Neural cell (in vitro differentiated cells): ENCODE data around the gene ALOX5. TPM values are rescaled to one million over a fixed set of nuclear protein-coding genes. Genes with fewer than 3 reads are reported as not detected.

Source experiments
- H2AFZ ChIP-seq: fragments of 200-600, 300-800 bp; sonication (generic), shearing (Covaris generic); 2 replicates; pipeline ENCODE4 v1.6.0; 2014; ENCODE audit warnings: low read depth, mild to moderate bottlenecking, antibody characterized with exemption, low read length, moderate library complexity
- H3F3A ChIP-seq: fragments of 200-600 bp; shearing (Covaris generic); 2 replicates; pipeline ENCODE4 v1.6.1; 2016; ENCODE audit warnings: mild to moderate bottlenecking, moderate library complexity, mixed read lengths, antibody characterized with exemption, low read length; ENCODE audit not compliant: insufficient read depth, poor library complexity, severe bottlenecking
- H3K27ac ChIP-seq: fragments of 200-600, 300-800 bp; sonication (generic), shearing (Covaris generic); 2 replicates; pipeline ENCODE4 v1.5.1; 2014; ENCODE audit warnings: mild to moderate bottlenecking, low read length, moderate library complexity
- H3K27me3 ChIP-seq: fragments of 300-800, 200-600 bp; sonication (generic), shearing (Covaris generic); 2 replicates; pipeline ENCODE4 v1.6.0; 2014; ENCODE audit warnings: mild to moderate bottlenecking, low read depth, low read length, moderate library complexity; ENCODE audit not compliant: insufficient read depth
- H3K36me3 ChIP-seq: fragments of 300-800, 200-600 bp; sonication (generic), shearing (Covaris generic); 2 replicates; pipeline ENCODE4 v1.5.1; 2014; ENCODE audit warnings: mild to moderate bottlenecking, antibody characterized with exemption, low read length, moderate library complexity; ENCODE audit not compliant: insufficient read depth
- H3K4me2 ChIP-seq: fragments of 300-800, 200-600 bp; sonication (generic), shearing (Covaris generic); 2 replicates; pipeline ENCODE4 v1.6.0; 2014; ENCODE audit warnings: mild to moderate bottlenecking, low read length
- H3K4me3 ChIP-seq: fragments of 300-800, 200-600 bp; sonication (generic), shearing (Covaris generic); 2 replicates; pipeline ENCODE4 v1.5.1; 2014; ENCODE audit warnings: mild to moderate bottlenecking, low read length, moderate library complexity
- H3K79me2 ChIP-seq: fragments of 200-600 bp; shearing (Covaris generic); replicated peaks from 2 replicates; pipeline ENCODE4 v1.6.0; 2014; ENCODE audit warnings: mild to moderate bottlenecking, low read length, moderate library complexity; ENCODE audit not compliant: insufficient read depth
- H3K9ac ChIP-seq: fragments of 300-800, 200-600 bp; sonication (generic), shearing (Covaris generic); 2 replicates; pipeline ENCODE4 v1.6.1; 2016; ENCODE audit warnings: mild to moderate bottlenecking, low read length, mixed read lengths
- H3K9me2 ChIP-seq: fragments of 200-600 bp; shearing (Covaris generic); 2 replicates; pipeline ENCODE4 v1.6.1; 2016; ENCODE audit warnings: mild to moderate bottlenecking, low read length, mixed read lengths; ENCODE audit not compliant: insufficient read depth
- H3K9me3 ChIP-seq: fragments of 200-600, 300-800 bp; sonication (generic), shearing (Covaris generic); 2 replicates; pipeline ENCODE4 v1.6.1; 2016; ENCODE audit warnings: mild to moderate bottlenecking, mixed run types, low read length, moderate library complexity, mixed read lengths
- H4K20me1 ChIP-seq: fragments of 200-600 bp; shearing (Covaris generic); 2 replicates; pipeline ENCODE4 v1.6.1; 2016; ENCODE audit warnings: mild to moderate bottlenecking, mixed run types; ENCODE audit not compliant: insufficient read depth
- EP300 ChIP-seq: fragments of 450-650 bp; conservative IDR thresholded peaks from 2 replicates; pipeline ENCODE4 v1.6.1; 2014; ENCODE audit warnings: antibody characterized with exemption, mild to moderate bottlenecking, moderate library complexity; ENCODE audit not compliant: poor library complexity, severe bottlenecking
- EZH2 ChIP-seq: fragments of 200-600, 300-800 bp; shearing (Covaris generic), sonication (generic); IDR thresholded peaks from 2 replicates; pipeline ENCODE4 v1.6.1; 2014; ENCODE audit warnings: antibody characterized with exemption, low read length, borderline replicate concordance, mild to moderate bottlenecking; ENCODE audit not compliant: insufficient read depth, poor library complexity, severe bottlenecking
- MXI1 ChIP-seq: fragments of 450-650 bp; conservative IDR thresholded peaks from 2 replicates; pipeline ENCODE4 v1.6.1; 2014; ENCODE audit warnings: antibody characterized with exemption, mild to moderate bottlenecking; ENCODE audit not compliant: poor library complexity, severe bottlenecking
- POLR2AphosphoS5 ChIP-seq: IDR thresholded peaks from 2 replicates; pipeline ENCODE4 v1.6.1; 2012
- RAD21 ChIP-seq: fragments of 450-650 bp; conservative IDR thresholded peaks from 2 replicates; pipeline ENCODE4 v1.6.1; 2014; ENCODE audit warnings: antibody characterized with exemption, mild to moderate bottlenecking, moderate library complexity
- SMC3 ChIP-seq: fragments of 450-650 bp; conservative IDR thresholded peaks from 2 replicates; pipeline ENCODE4 v1.6.1; 2014; ENCODE audit warnings: antibody characterized with exemption, mild to moderate bottlenecking, moderate library complexity; ENCODE audit not compliant: poor library complexity
- TAF1 ChIP-seq: IDR thresholded peaks from 2 replicates; pipeline ENCODE4 v1.6.1; 2012; ENCODE audit warnings: low read depth
- polyA plus RNA-seq: library from polyadenylated mRNA; depleted of rRNA; stranded (reverse); fragments of >200 nt; gene quantifications from 2 replicates; pipeline ENCODE4 v1.2.3, GENCODE V29; 2014
- TF ChIP-seq, protein P1 (sequence below): IDR thresholded peaks from 2 replicates; pipeline ENCODE4 v1.6.1; 2012; ENCODE audit warnings: borderline replicate concordance
- TF ChIP-seq, protein P2 (sequence below): fragments of 450-650 bp; IDR thresholded peaks from 2 replicates; pipeline ENCODE4 v1.5.1; 2014; ENCODE audit warnings: antibody characterized with exemption, mild to moderate bottlenecking, moderate library complexity; ENCODE audit not compliant: poor library complexity, severe bottlenecking

The ALOX5 gene
- polyA plus RNA-seq, 1 donor from 2014 or later = not detected

DNA sequence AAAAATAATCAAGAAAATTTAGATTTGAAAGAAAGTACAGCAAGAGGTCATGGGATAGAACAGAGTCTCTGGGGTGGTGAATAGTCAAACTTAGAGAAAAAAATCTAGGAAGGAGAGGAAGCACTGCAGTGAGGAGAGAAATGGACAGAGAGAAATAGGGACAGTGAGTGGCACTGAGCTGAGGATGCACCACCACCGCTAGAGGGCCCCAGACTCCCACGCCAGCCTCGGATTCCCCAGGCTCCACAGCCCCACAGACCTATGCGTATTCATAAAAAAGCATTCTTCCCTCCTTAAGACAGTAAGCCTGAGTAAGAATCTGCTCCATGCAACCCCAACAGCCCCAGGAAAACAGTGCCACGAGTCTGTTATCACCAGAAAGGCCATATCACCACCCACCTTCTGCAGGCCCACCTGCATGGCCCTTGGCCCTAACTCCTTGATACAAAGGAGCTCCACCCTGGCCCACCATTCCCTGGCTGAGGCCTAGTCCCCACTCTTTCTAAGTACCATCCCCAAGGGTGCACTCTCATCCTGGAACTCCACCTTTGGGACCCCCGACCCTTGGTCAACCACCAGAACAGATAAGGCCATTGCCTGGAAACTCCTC, 91.0 kb downstream of the ALOX5 start:
- no peaks in the 10 kb centered on the region for H3K36me3 ChIP-seq
- H2AFZ ChIP-seq = no peak overlapping the region
- no peaks in the 10 kb centered on the region for H4K20me1 ChIP-seq
- no peak overlapping the region for H3K9ac ChIP-seq
- no peak overlapping the region for H3K27ac ChIP-seq
- H3K4me3 ChIP-seq = no peak overlapping the region
- H3K9me3 ChIP-seq = no peaks in the 10 kb centered on the region
- TF ChIP-seq TAF1 = no peak
- TF ChIP-seq, protein P1, sequence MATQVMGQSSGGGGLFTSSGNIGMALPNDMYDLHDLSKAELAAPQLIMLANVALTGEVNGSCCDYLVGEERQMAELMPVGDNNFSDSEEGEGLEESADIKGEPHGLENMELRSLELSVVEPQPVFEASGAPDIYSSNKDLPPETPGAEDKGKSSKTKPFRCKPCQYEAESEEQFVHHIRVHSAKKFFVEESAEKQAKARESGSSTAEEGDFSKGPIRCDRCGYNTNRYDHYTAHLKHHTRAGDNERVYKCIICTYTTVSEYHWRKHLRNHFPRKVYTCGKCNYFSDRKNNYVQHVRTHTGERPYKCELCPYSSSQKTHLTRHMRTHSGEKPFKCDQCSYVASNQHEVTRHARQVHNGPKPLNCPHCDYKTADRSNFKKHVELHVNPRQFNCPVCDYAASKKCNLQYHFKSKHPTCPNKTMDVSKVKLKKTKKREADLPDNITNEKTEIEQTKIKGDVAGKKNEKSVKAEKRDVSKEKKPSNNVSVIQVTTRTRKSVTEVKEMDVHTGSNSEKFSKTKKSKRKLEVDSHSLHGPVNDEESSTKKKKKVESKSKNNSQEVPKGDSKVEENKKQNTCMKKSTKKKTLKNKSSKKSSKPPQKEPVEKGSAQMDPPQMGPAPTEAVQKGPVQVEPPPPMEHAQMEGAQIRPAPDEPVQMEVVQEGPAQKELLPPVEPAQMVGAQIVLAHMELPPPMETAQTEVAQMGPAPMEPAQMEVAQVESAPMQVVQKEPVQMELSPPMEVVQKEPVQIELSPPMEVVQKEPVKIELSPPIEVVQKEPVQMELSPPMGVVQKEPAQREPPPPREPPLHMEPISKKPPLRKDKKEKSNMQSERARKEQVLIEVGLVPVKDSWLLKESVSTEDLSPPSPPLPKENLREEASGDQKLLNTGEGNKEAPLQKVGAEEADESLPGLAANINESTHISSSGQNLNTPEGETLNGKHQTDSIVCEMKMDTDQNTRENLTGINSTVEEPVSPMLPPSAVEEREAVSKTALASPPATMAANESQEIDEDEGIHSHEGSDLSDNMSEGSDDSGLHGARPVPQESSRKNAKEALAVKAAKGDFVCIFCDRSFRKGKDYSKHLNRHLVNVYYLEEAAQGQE = no peak
- no peak for TF ChIP-seq POLR2AphosphoS5
- TF ChIP-seq EP300 = no peak
- peak; percentile 93 for TF ChIP-seq SMC3
- no peak for TF ChIP-seq EZH2
- TF ChIP-seq MXI1 = no peak
- peak; percentile 97 for TF ChIP-seq RAD21
- TF ChIP-seq, protein P2, sequence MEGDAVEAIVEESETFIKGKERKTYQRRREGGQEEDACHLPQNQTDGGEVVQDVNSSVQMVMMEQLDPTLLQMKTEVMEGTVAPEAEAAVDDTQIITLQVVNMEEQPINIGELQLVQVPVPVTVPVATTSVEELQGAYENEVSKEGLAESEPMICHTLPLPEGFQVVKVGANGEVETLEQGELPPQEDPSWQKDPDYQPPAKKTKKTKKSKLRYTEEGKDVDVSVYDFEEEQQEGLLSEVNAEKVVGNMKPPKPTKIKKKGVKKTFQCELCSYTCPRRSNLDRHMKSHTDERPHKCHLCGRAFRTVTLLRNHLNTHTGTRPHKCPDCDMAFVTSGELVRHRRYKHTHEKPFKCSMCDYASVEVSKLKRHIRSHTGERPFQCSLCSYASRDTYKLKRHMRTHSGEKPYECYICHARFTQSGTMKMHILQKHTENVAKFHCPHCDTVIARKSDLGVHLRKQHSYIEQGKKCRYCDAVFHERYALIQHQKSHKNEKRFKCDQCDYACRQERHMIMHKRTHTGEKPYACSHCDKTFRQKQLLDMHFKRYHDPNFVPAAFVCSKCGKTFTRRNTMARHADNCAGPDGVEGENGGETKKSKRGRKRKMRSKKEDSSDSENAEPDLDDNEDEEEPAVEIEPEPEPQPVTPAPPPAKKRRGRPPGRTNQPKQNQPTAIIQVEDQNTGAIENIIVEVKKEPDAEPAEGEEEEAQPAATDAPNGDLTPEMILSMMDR = peak; percentile 93
- H3K27me3 ChIP-seq = no peaks in the 10 kb centered on the region
- no peaks in the 10 kb centered on the region for H3K79me2 ChIP-seq
- H3K4me2 ChIP-seq = no peak overlapping the region
- no peaks in the 10 kb centered on the region for H3F3A ChIP-seq
- H3K9me2 ChIP-seq = no peaks in the 10 kb centered on the region

DNA sequence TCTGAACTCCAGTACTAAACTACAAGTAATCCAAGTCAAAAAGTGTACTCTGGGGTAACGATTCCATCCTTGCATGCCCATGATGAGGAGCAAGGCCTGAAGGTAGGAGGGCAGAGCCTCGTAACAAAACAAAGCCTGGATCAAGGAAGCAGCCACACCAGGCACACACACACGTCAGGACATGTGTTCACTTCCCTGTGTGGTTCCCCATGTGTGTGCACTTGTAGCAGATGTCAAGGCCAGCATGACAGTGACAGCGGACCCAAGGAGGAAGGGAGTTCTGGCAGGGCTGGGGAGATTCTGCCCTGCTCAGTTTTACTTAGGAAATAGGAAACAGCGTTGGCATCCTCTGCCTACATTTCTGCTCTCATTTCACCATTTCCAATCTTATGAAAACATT, 92.8 kb downstream of the ALOX5 start:
- Histone ChIP-seq H3K36me3 (no peaks in the 10 kb centered on the region), H3K27ac (no peak overlapping the region), H3K9me3 (no peaks in the 10 kb centered on the region), H3K9me2 (no peaks in the 10 kb centered on the region), H3K4me2 (no peak overlapping the region), H4K20me1 (no peaks in the 10 kb centered on the region), H3K9ac (no peak overlapping the region), H3K79me2 (no peaks in the 10 kb centered on the region), H3F3A (no peaks in the 10 kb centered on the region), H3K27me3 (no peaks in the 10 kb centered on the region), H3K4me3 (no peak overlapping the region), H2AFZ (no peak overlapping the region)
- TF ChIP-seq, protein P2 = no peak
- TF ChIP-seq POLR2AphosphoS5 (no peak), RAD21 (no peak), EZH2 (no peak), EP300 (no peak), SMC3 (no peak), MXI1 (no peak), TAF1 (no peak)
- TF ChIP-seq, protein P1 = no peak
